ENCODE measurements around the gene GRIA1.

DNA sequence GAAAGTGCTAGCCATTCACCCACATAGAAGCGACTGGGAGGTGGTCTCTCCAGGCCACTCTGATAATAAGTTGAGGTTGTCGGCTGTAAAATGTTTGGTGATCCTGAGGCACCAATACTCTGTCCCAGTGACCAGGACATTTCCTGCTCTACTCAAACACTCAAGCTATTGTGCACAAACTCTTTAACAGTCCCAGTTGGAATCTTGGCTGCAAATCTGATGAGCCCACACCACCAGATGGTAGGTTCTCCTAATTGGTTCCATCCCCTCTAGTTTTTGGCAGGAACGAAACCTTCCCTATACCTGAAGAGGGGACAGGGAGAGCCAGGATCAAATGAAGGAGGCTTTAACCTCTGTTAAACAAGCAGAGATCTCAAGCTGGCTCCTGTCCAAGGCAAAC lies 14.3 kb downstream of the GRIA1 start:
- no peak for TF ChIP-seq KAT7 (CRISPR knock-in tag; IDR thresholded peaks at IDR 0.05; ENCODE audit: borderline replicate concordance)
- TF ChIP-seq ZNF3 (CRISPR knock-in tag; IDR thresholded peaks at IDR 0.05) = no peak
